K562 (cell line): ENCODE results near the gene SURF4. TPM values are rescaled to one million over a fixed set of nuclear protein-coding genes. Genes with fewer than 3 reads are reported as not detected.

Experiments
- BRD4 ChIP-seq: fragments of 200-600 bp; sonication (generic); IDR thresholded peaks from 2 replicates; pipeline ENCODE4 v1.6.1; 2017; ENCODE audit warnings: inconsistent platforms
- CBX2 ChIP-seq: fragments of 200-600 bp; sonication (generic); IDR thresholded peaks from one replicate; pipeline ENCODE4 v1.6.1; 2012; ENCODE audit warnings: mild to moderate bottlenecking, low read length, inconsistent platforms; ENCODE audit not compliant: insufficient read depth, poor library complexity, severe bottlenecking
- CGGBP1 ChIP-seq: fragments of 250-450 bp; sonication (Bioruptor Pico); IDR thresholded peaks from 2 replicates; pipeline ENCODE4 v1.9.0; 2021; ENCODE audit warnings: mild to moderate bottlenecking
- ELF4 ChIP-seq: fragments of 450-650 bp; formaldehyde crosslinking; IDR thresholded peaks from 2 replicates; pipeline ENCODE4 v1.4.0; 2022; ENCODE audit warnings: missing genetic modification characterization
- EP400 ChIP-seq: fragments of 450-650 bp; IDR thresholded peaks from 2 replicates; pipeline ENCODE4 v1.6.1; 2017; ENCODE audit warnings: antibody characterized with exemption, mild to moderate bottlenecking, moderate library complexity
- HLTF ChIP-seq: fragments of 450-650 bp; IDR thresholded peaks from 2 replicates; pipeline ENCODE4 v1.6.1; 2016
- HMG20A ChIP-seq: fragments of 450-650 bp; formaldehyde crosslinking; conservative IDR thresholded peaks from 2 replicates; pipeline ENCODE4 v1.4.0; 2020; ENCODE audit warnings: mild to moderate bottlenecking, mixed read lengths
- JUNB ChIP-seq: fragments of 450-650 bp; formaldehyde crosslinking; conservative IDR thresholded peaks from 2 replicates; pipeline ENCODE4 v1.4.0; 2020; ENCODE audit warnings: mild to moderate bottlenecking
- MLLT1 ChIP-seq, 2 experiments: fragments of 450-650 bp; IDR thresholded peaks; 2 replicates each; pipeline ENCODE4 v1.6.1; 2016
- NFATC3 ChIP-seq: fragments of 450-650 bp; IDR thresholded peaks from 2 replicates; pipeline ENCODE4 v1.6.1; 2017; ENCODE audit warnings: mild to moderate bottlenecking
- RFX1 ChIP-seq: fragments of 450-650 bp; IDR thresholded peaks from 2 replicates; pipeline ENCODE4 v1.6.1; 2016; ENCODE audit warnings: mild to moderate bottlenecking, moderate library complexity
- TFAM ChIP-seq: fragments of 250-450 bp; sonication (Bioruptor Pico); conservative IDR thresholded peaks from 2 replicates; pipeline ENCODE4 v1.5.0; 2021; ENCODE audit warnings: mild to moderate bottlenecking, moderate library complexity
- THAP7 ChIP-seq: fragments of 250-450 bp; sonication (Bioruptor Pico); IDR thresholded peaks from 2 replicates; pipeline ENCODE4 v1.5.0; 2021
- U2AF2 ChIP-seq: fragments of 200-400 bp; formaldehyde crosslinking; optimal IDR thresholded peaks from 2 replicates; pipeline ENCODE3; 2017; ENCODE audit warnings: low read depth, mild to moderate bottlenecking, low read length
- USF2 ChIP-seq: sonication (generic); formaldehyde crosslinking; IDR thresholded peaks from 2 replicates; pipeline ENCODE4 v1.5.0; 2020; ENCODE audit warnings: missing genetic modification reagents
- XRCC3 ChIP-seq: fragments of 450-650 bp; IDR thresholded peaks from 2 replicates; pipeline ENCODE4 v1.6.1; 2017; ENCODE audit warnings: mild to moderate bottlenecking, moderate library complexity
- ZNF24 ChIP-seq: fragments of 450-650 bp; IDR thresholded peaks from 2 replicates; pipeline ENCODE4 v1.6.1; 2016
- ZNF280B ChIP-seq: fragments of 250-450 bp; sonication (Bioruptor Pico); IDR thresholded peaks from 2 replicates; pipeline ENCODE4 v1.5.1; 2021; ENCODE audit warnings: mild to moderate bottlenecking
- ZZZ3 ChIP-seq: fragments of 450-650 bp; IDR thresholded peaks from 2 replicates; pipeline ENCODE4 v1.6.1; 2016; ENCODE audit warnings: antibody characterized with exemption, mild to moderate bottlenecking, moderate library complexity
- polyA plus RNA-seq, 8 experiments: library from polyadenylated mRNA; depleted of rRNA in 4 of 8; stranded (reverse) in 5 of 8; unstranded in 3 of 8; fragments of >200 nt; fragmentation: Nextera tagmentation in 2 of 8; fragmentation: Illumina TruSeq in 1 of 8; extraction: Ambion mirVana in 2 of 8; extraction: Trizol in 1 of 8; gene quantifications; 2 replicates each; pipeline versions ENCODE4 v1.2.1 to v1.2.3, GENCODE V29; 2011 to 2014; ENCODE audit warnings: inconsistent platforms in 1 of 8, missing spikeins in 1 of 8
- total RNA-seq, 7 experiments: library from RNA; depleted of rRNA in 6 of 7; stranded (reverse); fragments of >200 nt in 6 of 7; fragmentation: Illumina TruSeq in 2 of 7; extraction: Trizol in 2 of 7; gene quantifications; 2 replicates each; pipeline versions ENCODE4 v1.2.1 to v1.2.3, GENCODE V29; 2011 to 2021; ENCODE audit warnings: low replicate concordance in 1 of 7
- TF ChIP-seq, protein P1 (sequence below): fragments of 450-650 bp; formaldehyde crosslinking; IDR thresholded peaks from 2 replicates; pipeline ENCODE4 v1.4.0; 2020; ENCODE audit warnings: mild to moderate bottlenecking, mixed read lengths

SURF4 gene
- total and polyA plus RNA-seq, 9 of the 15 experiments (the other 6 are each of a cell fraction or from before 2014, with no cell fraction given) = 8.4 to 176 (median 130) TPM

DNA sequence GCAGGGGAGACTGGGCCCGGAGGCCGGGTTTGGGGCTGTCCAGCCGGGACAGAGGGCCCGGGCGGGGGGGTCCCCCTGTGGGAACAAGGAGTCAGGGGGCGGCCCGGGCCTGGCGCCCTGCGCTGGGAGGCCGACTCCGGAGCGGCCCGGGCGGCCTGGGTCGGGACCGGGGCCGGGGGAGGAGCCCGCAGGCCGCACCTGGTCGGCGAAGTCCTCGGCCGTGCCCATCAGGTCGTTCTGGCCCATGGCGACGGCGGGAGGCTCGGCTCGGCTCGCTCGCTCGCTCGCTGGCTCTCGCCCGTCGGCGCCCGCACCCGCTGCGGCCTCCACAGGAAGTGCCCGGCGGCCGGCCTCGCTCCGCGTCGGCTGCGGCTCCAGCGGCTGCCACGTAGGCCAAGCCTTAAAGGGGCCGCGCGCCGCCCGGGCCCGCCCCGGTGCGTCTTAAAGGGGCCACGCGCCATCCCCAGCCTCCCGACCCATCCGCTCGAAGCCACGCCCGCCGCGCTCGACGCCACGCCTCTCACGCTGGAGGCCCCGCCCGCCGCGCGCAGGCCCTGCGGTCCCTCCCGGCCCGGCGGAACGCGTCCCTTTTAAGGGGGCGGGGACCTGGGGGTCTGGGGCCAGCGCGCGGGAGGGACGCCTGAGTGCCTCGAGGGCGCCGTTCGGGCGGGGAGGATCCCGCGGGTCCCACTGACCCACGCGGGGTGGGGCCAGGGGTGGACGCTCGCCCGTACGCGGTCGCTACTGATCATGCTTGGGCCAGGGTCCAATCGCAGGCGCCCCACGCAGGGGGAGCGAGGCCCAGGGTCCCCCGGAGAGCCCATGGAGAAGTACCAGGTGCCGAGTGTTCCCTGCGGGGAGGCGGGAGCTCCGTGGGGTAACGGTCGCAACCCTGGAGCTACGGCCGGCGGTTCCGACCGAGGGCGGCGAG is at the start of gene SURF4, which contains the start of gene STKLD1 (continued):
- TF ChIP-seq CBX2 (no peak), THAP7 (CRISPR knock-in tag) (no peak), HLTF (no peak), NFATC3 (no peak), CGGBP1 (CRISPR knock-in tag) (no peak), EP400 (peak; percentile 54; the same call in 1 of the 2 replicates), ZZZ3 (no peak), U2AF2 (no peak), MLLT1 (IDR thresholded peaks at IDR 0.05) (no peak), RFX1 (no peak), BRD4 (no peak), ZNF24 (peak; percentile 37; the same call in 1 of the 2 replicates), XRCC3 (no peak), JUNB (CRISPR knock-in tag) (no peak), USF2 (CRISPR knock-in tag) (no peak), TFAM (CRISPR knock-in tag) (no peak), ELF4 (CRISPR knock-in tag) (no peak), ZNF280B (CRISPR knock-in tag) (no peak), HMG20A (CRISPR knock-in tag) (no peak)
- TF ChIP-seq, protein P1, sequence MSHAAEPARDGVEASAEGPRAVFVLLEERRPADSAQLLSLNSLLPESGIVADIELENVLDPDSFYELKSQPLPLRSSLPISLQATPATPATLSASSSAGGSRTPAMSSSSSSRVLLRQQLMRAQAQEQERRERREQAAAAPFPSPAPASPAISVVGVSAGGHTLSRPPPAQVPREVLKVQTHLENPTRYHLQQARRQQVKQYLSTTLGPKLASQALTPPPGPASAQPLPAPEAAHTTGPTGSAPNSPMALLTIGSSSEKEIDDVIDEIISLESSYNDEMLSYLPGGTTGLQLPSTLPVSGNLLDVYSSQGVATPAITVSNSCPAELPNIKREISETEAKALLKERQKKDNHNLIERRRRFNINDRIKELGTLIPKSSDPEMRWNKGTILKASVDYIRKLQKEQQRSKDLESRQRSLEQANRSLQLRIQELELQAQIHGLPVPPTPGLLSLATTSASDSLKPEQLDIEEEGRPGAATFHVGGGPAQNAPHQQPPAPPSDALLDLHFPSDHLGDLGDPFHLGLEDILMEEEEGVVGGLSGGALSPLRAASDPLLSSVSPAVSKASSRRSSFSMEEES = no peak
